Left colon (tissue), 2 donors: Measurements from ENCODE around the gene TCP11L2. TPM values are rescaled to one million over a fixed set of nuclear protein-coding genes. Genes with fewer than 3 reads are reported as not detected.
A peak's percentile ranks its signal among the peaks of the same experiment; 100 is the strongest.

Source experiments
- ATAC-seq: fragments of 200-7000 bp; cut with Tn5 transposase; one replicate; pipeline ENCODE4 v1.9.1; 2020; ENCODE audit warnings: mild to moderate bottlenecking, moderate library complexity
- DNase-seq, 2 donors: peaks; one replicate each; pipeline ENCODE4 v3.0.0-alpha.2; 2020
- intact Hi-C, 2 donors: fragments of 100-400 bp; cut with DNase I in 1 of 2; cut with micrococcal nuclease in 1 of 2; formaldehyde crosslinking; loops; one replicate each; pipeline versions ENCODE4 v1.11.2 to v1.14.0; 2022; cut with DNase I, micrococcal nuclease
- total RNA-seq, 2 donors: library from RNA; stranded (reverse); fragmentation: NEBNext Ultra II Directional; extraction: Animal tissue kit (Norgen Biotek cat#: 25700); gene quantifications; one replicate each; pipeline ENCODE4 v1.2.1, GENCODE V29; 2021
- donor health status: DM: no; HTN: no; CAD: no.
- donor health status: DM: yes; HTN: yes; CAD: no.

TCP11L2 gene
- total RNA-seq, 2 donors from 2014 or later, result 22.1 to 46.5 TPM

DNA sequence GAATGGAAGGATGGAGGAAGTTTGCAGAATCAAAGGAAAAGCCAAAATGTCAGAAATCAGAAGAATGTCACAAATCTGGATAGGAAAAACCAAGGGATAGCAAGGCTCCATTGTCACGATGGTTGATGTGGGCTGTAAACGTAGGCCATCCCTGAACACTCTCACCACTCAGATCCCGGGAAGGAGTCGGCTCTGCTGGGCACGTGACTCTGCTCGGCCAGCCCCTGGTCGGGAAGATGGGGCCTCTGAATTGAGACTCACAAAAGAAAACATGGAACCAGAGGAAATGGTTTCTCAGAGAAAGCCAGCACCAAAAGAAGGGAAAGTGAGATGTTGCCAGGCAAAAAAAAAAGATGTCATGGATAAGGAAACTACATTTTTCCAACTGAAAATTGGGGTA, 26.2 kb downstream of the TCP11L2 start:
- ATAC-seq, result no peak
- no peak for DNase-seq
- intact Hi-C loops, result no loop called here

DNA sequence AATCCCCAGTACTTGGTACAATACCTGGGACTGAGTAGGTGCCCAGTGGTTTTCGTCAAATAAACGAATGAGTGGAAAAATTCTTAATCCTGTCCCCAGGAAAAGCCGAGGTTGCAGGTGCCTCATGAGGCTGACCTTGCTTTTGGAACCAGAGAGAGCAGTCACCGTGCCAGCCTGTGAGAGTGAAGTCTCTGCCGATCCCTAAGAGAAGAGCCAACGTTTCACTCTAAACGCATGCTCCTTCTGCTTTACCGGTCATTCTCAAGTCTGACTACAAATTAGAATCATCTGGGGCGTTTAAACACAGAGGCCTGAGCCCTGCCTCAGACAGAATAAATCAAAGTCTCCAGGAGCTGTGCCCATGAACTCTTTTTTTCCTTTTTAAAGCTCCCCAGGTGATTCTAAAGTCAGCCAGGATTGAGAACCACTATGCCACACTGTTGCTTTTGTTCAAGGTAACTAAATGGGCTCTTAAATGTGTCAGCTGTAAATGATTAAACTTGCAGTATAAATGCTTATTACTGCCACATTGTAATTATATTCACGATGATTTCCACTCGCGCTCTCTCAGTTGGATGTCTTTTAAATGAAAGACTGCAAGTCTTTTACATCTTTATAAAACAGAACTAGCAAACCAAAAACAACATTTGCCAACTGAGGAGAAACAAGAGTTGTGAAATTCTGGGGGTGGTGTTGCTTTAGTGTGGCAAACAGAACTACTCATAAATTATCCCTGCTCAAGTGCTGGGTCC, 26.9 kb downstream of the TCP11L2 start:
- ATAC-seq, result peak; percentile 90
- DNase-seq, result peak in 1 of 2 donors; percentile 10
- intact Hi-C loops, result no loop called here

DNA sequence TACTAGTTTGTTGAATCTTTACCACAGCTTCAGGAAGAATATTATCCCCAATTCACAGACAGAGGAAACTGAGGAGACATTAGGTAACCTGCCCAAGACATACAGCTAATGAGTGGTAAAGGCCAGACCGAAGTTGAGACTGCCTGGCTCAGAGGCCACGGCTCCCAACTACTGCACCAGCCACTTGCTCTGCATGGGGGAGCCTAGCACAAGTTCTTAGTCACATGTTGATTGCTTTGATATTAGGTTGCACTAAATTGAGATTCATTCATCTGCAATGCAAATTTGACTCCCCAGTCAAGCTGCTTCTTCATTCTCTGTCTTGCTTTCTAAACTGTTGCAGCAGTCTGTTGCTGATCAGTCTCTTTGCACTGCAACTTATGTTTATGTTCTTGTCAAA, 29.1 kb downstream of the TCP11L2 start:
- intact Hi-C loops, result no loop called here
- ATAC-seq (no peak), DNase-seq (no peak)

DNA sequence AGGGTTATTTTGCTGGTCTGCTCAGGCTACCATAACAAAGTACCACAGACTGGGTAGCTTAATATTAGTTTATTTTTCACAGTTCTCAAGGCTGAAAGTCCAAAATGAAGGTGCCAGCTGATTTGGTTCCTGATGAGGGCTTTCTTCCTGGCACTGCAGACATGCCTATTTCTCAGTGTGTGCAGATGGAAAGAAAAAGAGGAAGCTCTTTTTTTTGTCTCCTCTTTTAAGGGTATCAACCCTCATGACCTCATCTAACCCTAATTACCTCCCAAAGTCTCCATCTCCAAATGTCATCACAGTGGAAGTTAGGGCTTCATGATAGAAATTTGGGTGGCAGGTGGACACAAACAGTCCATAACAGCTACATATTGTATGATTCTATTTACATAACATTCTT, 30.0 kb downstream of the TCP11L2 start:
- intact Hi-C loops, result no loop called here
- DNase-seq (no peak), ATAC-seq (no peak)

DNA sequence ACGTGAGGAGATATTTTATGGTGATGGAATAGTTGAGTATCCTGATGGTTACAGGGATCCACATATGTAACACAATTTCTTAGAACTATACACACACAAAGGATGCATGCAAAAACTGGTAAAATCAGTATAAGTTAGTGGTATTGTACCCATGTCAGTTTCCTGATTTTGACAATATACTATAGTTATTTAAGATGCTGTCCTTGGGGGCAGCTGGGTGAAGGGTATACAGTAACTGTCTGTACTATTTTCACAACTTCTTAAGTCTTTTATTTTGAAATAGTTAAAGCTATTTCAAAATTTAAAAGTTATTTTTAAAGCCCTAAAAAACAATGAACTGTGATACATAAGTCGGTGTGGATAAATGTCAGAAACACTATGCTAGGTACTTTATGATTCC, 30.5 kb downstream of the TCP11L2 start:
- ATAC-seq, result no peak
- DNase-seq, result no peak
- intact Hi-C loops, result no loop called here

DNA sequence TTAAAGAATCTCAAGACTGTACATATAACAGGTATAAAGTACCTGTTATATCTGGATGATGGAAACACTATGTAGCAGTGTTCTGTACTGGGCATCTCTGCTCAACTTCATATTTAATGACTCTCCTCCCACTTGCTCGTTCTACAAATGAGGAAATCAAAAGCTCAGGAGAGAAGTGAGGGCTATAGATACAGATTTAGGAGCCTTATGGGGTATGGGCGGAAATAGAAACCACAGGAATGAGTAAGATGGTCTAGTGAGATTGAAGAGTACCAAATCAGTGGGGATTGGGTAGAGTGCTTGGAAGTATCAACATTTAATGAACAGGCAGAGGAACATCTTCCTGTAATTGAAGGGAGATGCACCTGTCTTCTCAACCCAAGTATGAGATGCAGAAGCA, 31.2 kb downstream of the TCP11L2 start:
- no peak for ATAC-seq
- intact Hi-C loops, result no loop called here
- no peak for DNase-seq

DNA sequence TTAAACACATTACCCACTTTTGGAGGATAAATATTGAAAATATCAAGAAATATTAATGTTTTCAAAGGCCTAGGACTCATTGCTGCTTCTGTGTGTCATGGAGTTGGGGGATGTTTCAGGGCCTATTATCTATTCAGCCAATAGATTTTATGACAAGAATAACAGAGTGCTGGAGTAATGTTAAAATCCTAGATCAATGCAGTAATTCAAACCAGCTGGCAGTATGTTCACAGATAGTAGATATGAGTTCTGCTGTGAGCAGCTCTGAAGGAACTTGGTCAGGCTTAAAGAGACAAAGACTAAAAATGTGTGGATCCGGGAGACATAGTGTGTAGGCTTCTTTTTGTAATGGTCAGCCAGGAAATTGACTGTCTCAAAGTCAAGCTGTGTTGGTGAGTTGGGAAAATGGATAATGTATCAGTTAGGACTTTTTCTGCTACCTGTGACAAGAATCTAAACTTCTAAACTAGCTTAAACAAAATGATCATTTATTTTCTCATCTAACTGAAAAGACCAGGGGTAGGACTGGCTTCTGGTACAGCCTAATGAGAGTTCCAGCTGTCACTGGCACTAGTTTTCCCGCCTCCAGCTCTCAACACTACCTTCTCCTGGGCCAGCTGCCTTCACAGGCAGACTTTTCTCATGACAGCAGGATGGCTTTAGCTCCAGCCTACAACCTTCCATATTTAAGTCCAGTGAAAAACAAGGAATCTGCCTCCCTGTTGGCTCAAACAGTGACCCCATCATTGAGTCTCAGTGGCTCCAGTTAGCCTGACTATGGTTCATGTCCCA, 38.7 kb downstream of the TCP11L2 start:
- DNase-seq, result no peak
- intact Hi-C loops, result loop anchor here in 1 of 2 donors (10.0 kb wide), 1 partner anchor 116 kb away; no protein-coding TSS in a partner anchor
- ATAC-seq, result no peak

DNA sequence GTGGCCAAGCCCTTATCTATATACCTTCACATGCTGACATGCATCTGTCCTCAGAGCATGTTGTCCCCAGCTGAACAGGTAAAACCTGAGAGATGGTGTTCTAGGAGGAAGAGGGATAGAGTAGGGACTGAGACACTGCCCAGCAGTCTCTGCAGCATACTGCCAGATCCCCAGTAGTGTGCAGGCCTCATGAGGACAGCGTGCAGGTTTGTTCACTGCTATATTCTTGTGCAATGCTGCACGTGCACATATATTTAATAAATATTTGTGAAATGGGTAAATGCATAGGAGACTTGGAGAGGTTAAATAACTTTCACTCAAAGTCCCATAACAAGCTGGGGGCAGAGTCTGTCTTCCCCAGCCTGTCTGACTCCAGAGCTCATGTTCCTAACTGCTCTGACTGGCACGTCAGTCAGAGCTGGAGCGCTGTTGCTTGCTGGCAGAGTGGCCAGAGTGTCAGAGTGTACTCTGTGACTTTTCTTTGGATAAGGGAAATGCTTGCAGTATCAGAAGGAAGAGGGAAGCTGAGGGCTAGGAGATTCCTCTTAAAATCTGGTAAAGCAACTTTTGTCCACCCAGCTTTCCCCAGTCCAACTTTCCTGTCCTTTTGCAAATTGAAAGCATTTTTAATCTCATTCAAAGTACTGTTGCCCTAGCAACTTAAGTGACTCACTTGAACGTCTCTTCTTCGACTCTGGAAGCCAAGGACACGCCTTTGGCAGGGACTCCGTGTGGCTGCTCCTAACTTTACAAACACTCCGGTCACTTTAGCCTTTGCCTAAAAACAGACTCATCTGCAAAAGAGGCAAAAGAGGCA, 40.1 kb downstream of the TCP11L2 start:
- ATAC-seq (peak; percentile 76), DNase-seq (peak; percentile 50 to 65)
- intact Hi-C loops, result loop anchor here in 1 of 2 donors (10.0 kb wide), 1 partner anchor 118 kb away; no protein-coding TSS in a partner anchor

DNA sequence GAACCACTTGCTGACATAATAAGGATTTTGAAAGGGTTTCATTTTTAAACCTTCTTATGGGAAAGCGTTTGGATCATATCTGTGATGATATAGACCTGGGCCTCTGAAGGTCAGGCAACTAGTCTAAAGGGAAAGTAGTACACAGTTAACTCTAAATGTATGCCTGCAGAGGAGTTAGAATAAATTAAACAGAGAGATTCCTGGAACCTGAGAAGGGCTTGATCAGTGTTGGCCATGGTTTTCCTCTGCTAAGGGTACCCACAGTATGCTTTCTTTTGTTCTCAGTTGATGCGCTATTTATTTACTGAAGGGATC, 40.6 kb downstream of the TCP11L2 start:
- ATAC-seq (peak; percentile 34), DNase-seq (no peak)
- intact Hi-C loops, result loop anchor here in 1 of 2 donors (10.0 kb wide), 1 partner anchor 118 kb away; no protein-coding TSS in a partner anchor

DNA sequence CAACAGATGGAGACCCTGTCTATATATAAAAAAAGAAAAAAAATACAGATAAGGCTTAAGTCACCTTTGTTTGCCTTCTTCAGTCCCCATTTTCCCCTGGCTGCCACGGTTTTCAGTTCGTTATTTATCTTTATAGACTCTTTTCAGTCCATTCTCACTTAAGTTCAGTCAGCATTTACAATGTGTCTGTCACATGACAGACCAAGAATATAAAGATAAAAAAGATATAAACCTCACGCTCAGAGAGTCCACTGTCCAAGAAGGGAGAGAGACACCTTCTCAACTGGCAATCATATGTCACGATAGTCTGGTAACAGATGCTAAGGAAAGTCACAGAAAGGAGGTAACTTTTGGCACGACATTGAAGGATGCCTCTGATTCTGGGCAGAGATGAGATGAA, 41.6 kb downstream of the TCP11L2 start:
- no peak for DNase-seq
- ATAC-seq, result peak; percentile 44
- intact Hi-C loops, result loop anchor here in 1 of 2 donors (10.0 kb wide), 1 partner anchor 119 kb away; no protein-coding TSS in a partner anchor

DNA sequence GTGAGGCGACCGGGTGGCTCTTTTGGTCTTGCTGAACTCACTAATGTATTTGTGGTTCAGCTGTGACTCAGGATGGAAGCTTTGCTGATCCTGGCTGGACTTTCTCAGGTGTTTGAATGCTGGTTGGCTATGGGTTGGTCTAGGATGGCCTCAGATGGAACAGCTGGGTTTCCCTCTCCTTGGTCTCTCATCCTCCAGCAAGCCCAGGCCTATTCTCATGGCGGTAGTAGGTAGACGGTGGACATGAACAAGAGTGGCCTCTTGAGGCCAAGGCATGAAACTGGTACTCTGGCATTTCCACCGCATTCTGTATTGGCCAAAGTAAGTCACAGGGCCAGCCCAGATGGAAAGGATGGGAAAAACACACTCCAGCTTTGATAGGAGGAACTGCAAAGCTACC, 43.2 kb downstream of the TCP11L2 start:
- peak; percentile 84 for ATAC-seq
- intact Hi-C loops, result loop anchor here in 1 of 2 donors (10.0 kb wide), 1 partner anchor 121 kb away; no protein-coding TSS in a partner anchor
- DNase-seq, result peak; percentile 14 to 34

DNA sequence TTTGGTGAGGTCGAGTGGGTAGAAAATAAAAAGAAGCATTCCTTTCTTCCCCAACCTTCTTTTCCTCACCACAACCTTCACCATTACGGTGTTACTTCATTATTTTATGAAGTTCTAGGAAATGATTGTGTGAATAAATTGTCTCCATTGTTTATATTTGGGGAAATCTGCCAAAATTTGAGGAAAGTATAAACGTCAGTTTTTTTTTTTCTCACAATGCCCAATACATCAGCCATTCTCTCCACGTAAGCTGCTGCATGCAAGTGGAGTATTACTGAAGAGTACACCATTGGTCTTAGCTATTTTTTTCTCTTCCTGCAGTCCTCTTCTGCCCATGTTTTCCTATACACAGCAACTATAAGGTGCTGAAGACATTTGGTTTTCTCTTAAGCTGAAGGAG, 45.9 kb downstream of the TCP11L2 start:
- DNase-seq (no peak), ATAC-seq (no peak)
- intact Hi-C loops, result loop anchor here in 1 of 2 donors (10.0 kb wide), 1 partner anchor 124 kb away; no protein-coding TSS in a partner anchor

DNA sequence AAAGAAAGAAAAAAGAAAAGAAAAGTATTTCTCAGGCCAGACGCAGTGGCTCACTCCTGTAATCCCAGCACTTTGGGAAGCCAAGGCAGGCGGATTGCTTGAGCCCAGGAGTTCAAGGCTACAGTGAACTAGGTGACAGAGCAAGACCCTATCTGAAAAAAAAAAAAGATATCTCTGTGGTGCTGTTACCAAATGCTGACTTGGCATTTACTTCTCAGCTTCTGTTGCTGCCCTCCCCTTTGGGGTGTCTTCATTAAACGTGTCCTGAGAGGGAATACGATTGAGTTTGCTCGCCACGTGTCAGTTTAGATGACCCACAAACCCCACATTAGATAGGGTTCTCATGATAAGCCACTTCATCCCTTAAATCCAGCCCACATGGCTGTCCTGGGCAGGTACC, 50.6 kb downstream of the TCP11L2 start:
- intact Hi-C loops, result no loop called here
- ATAC-seq, result no peak
- DNase-seq, result no peak

DNA sequence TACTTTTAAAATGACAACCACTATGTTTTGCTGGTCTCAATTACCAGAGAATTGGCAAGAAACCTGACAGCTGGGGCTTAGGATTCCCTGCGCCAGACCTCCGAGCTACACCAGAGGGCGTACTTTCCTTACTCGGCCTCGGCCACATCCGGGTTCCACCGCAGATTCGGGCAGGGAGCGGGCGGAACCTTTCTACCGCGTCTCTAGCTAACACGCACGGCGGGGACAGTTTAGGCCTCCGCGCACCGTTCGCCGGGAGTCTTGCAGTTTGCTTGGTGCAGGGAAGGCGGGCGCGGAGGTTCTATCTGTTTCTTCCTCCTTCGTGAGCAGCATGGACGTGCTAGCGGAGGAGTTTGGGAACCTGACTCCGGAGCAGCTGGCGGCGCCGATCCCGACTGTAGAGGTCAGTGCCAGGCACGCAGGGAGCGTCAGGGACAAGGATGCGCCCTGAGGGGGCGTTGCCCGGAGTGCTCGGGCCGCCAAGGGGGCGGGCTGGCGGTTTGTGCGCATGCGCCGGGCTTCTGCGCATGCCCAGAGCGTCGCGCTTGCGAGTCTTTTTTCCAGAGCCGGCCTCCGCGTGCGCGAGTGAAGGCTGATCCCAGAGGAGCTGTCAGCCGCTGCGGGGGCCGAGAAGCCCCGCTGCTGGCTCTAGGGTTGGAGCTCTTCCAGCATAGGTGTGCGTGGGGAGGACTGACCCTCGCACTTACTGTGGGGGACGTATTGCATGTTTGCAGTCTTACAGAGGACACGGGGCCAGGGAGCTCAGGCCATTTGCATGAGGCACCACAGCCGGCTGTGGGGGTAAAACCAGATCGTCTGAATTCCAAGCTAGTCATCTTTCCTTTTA, 55.2 kb downstream of the TCP11L2 start, which contains the start of gene POLR3B:
Gene POLR3B, plus strand, starts transcription at position 200 of the 847 bp plus-strand sequence. Its CDS starts 132 bp downstream, at position 332.
- ATAC-seq (peak; percentile 94), DNase-seq (peak; percentile 95 to 96)
- intact Hi-C loops, result no loop called here

DNA sequence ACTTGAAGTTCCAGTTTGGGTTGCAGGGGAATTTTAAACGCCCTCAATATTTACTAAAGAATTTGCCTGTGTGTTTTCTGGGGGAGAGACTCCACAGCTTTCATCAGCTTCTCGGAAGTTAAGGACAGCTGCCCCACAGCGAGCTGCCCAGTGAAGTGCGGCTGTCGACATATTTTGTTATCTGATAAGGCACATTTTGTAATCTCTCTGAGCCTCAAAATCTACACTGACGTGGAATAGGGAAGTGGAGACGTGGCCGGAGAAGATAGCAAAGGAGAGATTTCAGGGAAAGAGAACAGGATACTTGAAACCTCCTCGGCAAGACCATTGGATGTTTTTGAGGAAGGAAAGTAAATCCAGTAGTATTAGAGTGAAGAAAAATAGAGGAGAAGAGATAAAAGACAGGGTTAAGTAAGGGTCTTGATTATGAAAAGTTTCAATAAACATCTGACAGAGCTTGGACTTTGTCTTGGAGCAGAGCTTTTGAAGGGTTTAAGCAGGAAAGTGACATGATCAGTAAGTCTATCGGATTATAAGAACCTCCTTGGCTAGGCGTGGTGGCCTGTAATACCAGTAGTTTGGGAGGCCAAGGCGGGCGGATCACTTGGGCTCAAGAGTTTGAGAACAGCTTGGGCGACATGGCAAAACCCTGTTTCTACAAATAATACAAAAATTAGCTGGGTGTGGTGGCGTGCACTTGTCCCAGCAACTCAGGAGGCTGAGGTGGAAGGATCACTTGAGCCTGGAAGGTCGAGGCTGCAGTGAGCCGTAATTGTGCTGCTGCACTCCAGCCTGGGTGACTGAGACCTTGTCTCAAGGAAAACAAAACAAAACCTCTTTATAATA, 56.1 kb downstream of the TCP11L2 start:
- intact Hi-C loops, result no loop called here
- peak; percentile 36 to 37 for DNase-seq

DNA sequence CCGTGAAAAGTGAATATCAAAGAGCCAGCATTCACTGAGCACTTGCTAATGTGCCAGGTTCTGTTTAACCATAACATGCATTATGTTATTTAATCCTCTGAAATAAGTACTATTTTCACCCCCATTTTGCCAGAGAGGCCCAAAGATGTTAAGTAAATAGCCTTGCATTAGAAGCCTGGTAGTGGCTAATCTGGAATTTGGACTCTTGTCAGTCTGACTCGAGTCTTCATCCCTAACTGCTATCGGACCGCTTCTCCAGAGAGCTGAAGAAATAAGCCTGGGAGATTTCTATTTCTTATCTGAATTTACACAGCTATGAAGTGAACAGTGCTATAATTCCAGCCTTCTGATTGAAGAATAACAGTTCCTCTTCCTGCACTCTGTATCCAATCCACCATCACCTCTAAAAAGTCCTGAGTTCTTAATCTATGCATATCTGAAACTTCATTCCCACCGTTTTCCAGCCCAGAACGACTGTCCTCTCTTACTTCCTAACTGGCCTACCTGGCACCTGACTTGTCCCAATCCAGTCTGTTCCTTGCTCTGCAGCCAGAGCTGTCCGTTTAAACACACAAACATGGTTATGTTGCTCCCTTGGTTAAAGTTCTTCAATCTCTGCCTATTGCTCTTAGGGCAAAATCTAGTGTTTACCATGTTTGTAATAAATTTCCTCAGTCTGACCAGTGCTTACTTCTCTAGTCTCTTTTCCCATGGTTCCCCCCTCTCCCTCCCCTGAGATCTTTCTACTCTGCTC, 57.3 kb downstream of the TCP11L2 start:
- no peak for DNase-seq
- intact Hi-C loops, result no loop called here

More for the DNA sequence above, 56.1 kb downstream of the TCP11L2 start:
- peak; percentile 44 for ATAC-seq

More for the DNA sequence above, 57.3 kb downstream of the TCP11L2 start:
- no peak for ATAC-seq
